ENCODE results near the gene AGTPBP1.

DNA sequence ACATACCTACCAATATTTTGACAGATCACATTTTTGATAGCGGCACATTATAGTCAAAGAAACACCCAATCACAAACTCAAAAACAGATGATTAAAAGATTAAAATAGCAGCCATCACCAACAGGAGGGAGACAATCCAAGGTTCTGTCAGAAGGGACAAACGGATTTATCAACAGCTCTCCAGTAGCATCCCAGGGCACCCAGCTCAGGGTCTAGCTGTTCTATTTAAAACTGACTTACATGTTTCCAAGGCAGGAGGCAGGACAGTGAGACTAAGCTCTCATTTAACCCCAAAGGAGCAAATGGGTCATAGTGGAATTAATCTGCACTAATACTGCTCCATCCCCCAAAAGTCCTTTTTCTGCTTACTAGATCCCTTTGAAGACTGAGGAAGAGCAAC is 3.2 kb downstream of the AGTPBP1 start:
- TF ChIP-seq, protein P1, sequence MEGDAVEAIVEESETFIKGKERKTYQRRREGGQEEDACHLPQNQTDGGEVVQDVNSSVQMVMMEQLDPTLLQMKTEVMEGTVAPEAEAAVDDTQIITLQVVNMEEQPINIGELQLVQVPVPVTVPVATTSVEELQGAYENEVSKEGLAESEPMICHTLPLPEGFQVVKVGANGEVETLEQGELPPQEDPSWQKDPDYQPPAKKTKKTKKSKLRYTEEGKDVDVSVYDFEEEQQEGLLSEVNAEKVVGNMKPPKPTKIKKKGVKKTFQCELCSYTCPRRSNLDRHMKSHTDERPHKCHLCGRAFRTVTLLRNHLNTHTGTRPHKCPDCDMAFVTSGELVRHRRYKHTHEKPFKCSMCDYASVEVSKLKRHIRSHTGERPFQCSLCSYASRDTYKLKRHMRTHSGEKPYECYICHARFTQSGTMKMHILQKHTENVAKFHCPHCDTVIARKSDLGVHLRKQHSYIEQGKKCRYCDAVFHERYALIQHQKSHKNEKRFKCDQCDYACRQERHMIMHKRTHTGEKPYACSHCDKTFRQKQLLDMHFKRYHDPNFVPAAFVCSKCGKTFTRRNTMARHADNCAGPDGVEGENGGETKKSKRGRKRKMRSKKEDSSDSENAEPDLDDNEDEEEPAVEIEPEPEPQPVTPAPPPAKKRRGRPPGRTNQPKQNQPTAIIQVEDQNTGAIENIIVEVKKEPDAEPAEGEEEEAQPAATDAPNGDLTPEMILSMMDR (IDR thresholded peaks at IDR 0.05; ENCODE audit: low read depth, low read length), result no peak
- no peak for TF ChIP-seq EZH2phosphoT487 (IDR thresholded peaks at IDR 0.05; ENCODE audit: low read depth)

Data from OCI-LY3 (cell line).